BE2C (cell line): ENCODE measurements around the gene TCF15.

ENCODE experiments used
- DNase-seq: peaks from one replicate; pipeline ENCODE4 v3.0.0-alpha.2; 2020
- H3K27me3 ChIP-seq: fragments of 250-450 bp; sonication (Bioruptor Pico); 2 replicates; pipeline ENCODE4 v1.5.1; 2020; ENCODE audit warnings: mild to moderate bottlenecking
- H3K36me3 ChIP-seq: fragments of 250-450 bp; sonication (Bioruptor Pico); 2 replicates; pipeline ENCODE4 v1.5.1; 2020; ENCODE audit warnings: mild to moderate bottlenecking
- H3K4me1 ChIP-seq: fragments of 250-450 bp; sonication (Bioruptor Pico); 2 replicates; pipeline ENCODE4 v1.5.1; 2020
- H3K4me3 ChIP-seq: 2 replicates; pipeline ENCODE4 v1.5.1; 2011; ENCODE audit warnings: low read depth, low read length
- H3K9me3 ChIP-seq: fragments of 250-450 bp; sonication (Bioruptor Pico); 2 replicates; pipeline ENCODE4 v1.5.1; 2020
- TF ChIP-seq, protein P1 (sequence below): IDR thresholded peaks from 2 replicates; pipeline ENCODE4 v1.5.1; 2012; ENCODE audit warnings: mild to moderate bottlenecking, low read depth, low read length

TCF15 gene

GRCh38 chr20:568097-568652, 41.9 kb downstream of the TCF15 start:
- Histone ChIP-seq H3K9me3 (no peaks in the 10 kb centered on the region), H3K4me3 (no peak overlapping the region), H3K36me3 (no peaks in the 10 kb centered on the region), H3K4me1 (no peaks in the 10 kb centered on the region), H3K27me3 (no peaks in the 10 kb centered on the region; the same call in 1 of the 2 replicates)
- no peak for DNase-seq
- TF ChIP-seq, protein P1, sequence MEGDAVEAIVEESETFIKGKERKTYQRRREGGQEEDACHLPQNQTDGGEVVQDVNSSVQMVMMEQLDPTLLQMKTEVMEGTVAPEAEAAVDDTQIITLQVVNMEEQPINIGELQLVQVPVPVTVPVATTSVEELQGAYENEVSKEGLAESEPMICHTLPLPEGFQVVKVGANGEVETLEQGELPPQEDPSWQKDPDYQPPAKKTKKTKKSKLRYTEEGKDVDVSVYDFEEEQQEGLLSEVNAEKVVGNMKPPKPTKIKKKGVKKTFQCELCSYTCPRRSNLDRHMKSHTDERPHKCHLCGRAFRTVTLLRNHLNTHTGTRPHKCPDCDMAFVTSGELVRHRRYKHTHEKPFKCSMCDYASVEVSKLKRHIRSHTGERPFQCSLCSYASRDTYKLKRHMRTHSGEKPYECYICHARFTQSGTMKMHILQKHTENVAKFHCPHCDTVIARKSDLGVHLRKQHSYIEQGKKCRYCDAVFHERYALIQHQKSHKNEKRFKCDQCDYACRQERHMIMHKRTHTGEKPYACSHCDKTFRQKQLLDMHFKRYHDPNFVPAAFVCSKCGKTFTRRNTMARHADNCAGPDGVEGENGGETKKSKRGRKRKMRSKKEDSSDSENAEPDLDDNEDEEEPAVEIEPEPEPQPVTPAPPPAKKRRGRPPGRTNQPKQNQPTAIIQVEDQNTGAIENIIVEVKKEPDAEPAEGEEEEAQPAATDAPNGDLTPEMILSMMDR: no peak

GRCh38 chr20:564192-564591, 45.9 kb downstream of the TCF15 start:
- H3K4me3 ChIP-seq: no peak overlapping the region
- H3K36me3 ChIP-seq: no peaks in the 10 kb centered on the region
- DNase-seq: no peak
- no peaks in the 10 kb centered on the region for H3K27me3 ChIP-seq
- TF ChIP-seq, protein P1: no peak
- no peaks in the 10 kb centered on the region for H3K4me1 ChIP-seq
- H3K9me3 ChIP-seq: no peaks in the 10 kb centered on the region

- H3K9me3 ChIP-seq: no peaks in the 10 kb centered on the region
- TF ChIP-seq, protein P1: no peak
- H3K4me3 ChIP-seq: no peak overlapping the region
- no peaks in the 10 kb centered on the region for H3K4me1 ChIP-seq
- H3K27me3 ChIP-seq: no peaks in the 10 kb centered on the region
- no peaks in the 10 kb centered on the region for H3K36me3 ChIP-seq
- DNase-seq: no peak
These were observed 46.9 kb downstream of the TCF15 start for GRCh38 chr20:563187-563586.

DNA sequence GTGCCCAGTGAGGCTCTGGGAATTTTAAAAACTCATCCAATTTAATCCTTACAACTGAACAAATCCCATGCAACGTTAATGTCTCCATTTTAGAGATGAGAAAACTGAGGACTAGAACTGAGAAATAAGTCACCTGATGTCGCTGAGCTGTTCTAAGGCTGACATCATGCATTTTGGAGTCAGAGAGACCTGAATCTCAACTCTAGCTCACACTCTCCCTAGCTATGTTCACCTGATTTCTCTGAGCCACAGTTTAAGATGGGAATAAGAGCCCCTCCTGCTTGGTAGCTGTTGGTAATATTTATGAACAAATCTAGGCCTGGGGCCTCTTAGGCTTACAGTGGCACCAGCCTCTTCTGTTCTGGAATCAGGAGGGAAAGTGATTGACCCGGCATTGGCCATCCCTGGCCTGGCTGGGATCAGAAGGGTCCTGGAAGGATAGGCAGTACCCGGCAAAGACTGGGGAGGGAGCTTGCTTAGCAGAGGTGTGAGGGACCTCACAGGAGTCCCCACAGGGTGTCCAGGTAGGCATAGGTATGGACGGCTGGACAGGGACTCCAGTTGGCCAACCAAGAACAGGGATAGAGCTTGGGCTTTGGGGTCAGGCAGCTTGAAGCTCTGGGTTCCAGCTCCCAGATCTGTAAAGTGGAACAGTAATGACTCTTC, 47.7 kb downstream of the TCF15 start:
- Histone ChIP-seq H3K4me3 (no peak overlapping the region), H3K36me3 (no peaks in the 10 kb centered on the region), H3K27me3 (no peaks in the 10 kb centered on the region), H3K9me3 (no peaks in the 10 kb centered on the region), H3K4me1 (no peaks in the 10 kb centered on the region)
- TF ChIP-seq, protein P1: no peak
- no peak for DNase-seq

DNA sequence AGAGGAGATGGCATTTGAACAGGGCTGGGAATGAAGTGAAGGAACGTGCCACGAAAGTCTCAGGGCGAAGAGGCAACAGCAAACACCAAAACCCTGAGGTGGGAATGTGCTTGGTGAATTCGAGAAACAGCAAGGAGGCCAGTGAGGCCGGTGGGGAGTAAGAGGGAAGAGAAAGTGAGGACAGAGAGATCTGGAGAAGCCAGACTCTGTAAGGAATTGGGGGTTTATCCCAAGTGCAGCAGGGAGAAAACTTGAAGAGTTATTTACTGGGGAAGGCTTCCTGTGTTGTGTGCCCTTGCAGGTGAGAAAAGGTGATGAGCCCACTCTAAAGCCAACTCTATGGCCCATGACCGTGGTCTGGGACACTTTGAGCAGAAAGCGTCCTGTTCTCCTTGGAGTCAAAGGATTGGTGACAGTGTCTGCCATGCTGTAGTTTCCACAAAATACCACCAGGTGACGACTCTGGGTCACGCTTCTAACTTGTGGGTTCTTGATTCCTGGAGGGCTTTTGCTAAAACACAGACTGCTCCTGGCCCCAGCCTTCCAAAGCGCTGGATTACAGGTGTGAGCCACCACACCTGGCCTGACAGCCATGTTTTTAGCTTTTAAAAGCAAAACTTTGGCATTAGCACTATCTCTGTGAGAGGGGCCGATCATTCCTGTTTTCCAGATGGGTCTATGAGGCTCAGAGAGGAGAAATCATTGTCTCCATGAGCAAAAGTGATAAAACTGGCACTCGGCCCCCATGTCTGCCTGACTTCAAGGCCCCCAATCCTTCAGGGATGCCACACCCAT, 48.5 kb downstream of the TCF15 start:
- no peaks in the 10 kb centered on the region for H3K9me3 ChIP-seq
- peak; percentile 58 for DNase-seq
- TF ChIP-seq, protein P1: peak; percentile 90
- H3K4me3 ChIP-seq: no peak overlapping the region
- no peaks in the 10 kb centered on the region for H3K4me1 ChIP-seq
- no peaks in the 10 kb centered on the region for H3K36me3 ChIP-seq
- H3K27me3 ChIP-seq: no peaks in the 10 kb centered on the region

DNA sequence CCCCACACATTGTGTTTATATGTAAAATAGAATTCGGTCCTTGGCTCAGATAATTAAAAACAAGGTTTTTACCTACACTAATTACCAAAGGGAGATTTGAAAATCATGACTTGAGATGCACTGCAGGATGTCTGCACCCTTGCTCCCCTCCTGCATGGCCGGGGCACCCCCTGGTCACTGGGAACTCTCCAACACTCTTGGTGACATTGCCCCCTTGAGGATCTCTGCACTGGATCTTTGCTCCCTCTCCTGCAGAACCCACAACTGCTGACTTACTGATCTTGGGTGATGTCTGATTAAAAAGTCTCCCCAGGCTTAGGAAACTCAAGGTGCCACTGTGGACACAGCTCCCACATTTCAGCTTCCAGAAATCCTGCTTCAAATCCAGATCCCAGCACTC, 49.4 kb downstream of the TCF15 start:
- TF ChIP-seq, protein P1: 0 out of 2 replicates have a peak, but pooled peaks have one; percentile 1

More for the DNA sequence above, 49.4 kb downstream of the TCF15 start:
- Histone ChIP-seq H3K27me3 (no peaks in the 10 kb centered on the region), H3K9me3 (no peaks in the 10 kb centered on the region), H3K4me1 (no peaks in the 10 kb centered on the region), H3K36me3 (no peaks in the 10 kb centered on the region), H3K4me3 (no peak overlapping the region)
- DNase-seq: no peak
